Left lung (tissue), 14 donors: ENCODE measurements around the gene PDK3. TPM values are rescaled to one million over a fixed set of nuclear protein-coding genes. Genes with fewer than 3 reads are reported as not detected.

ENCODE experiments used
- ATAC-seq: fragments of 200-7000 bp; cut with Tn5 transposase; one replicate; pipeline ENCODE4 v1.9.1; 2020; ENCODE audit warnings: moderate library complexity
- DNase-seq, 4 donors: peaks; one replicate each; pipeline ENCODE4 v3.0.0-alpha.2; 2013 to 2020
- H3K27ac ChIP-seq, 2 donors: fragments of 200-600 bp; sonication (generic) in 1 of 2; one replicate each; pipeline versions ENCODE4 v1.5.0 to v1.8.0; 2020 to 2021
- H3K27me3 ChIP-seq, 2 donors: fragments of 200-600 bp; sonication (generic) in 1 of 2; one replicate each; pipeline versions ENCODE4 v1.5.0 to v1.8.0; 2020 to 2021
- H3K36me3 ChIP-seq, 2 donors: fragments of 200-600 bp; sonication (generic) in 1 of 2; one replicate each; pipeline versions ENCODE4 v1.5.0 to v1.8.0; 2020 to 2021
- H3K4me1 ChIP-seq, 2 donors: fragments of 200-600 bp; one replicate each; pipeline ENCODE4 v1.8.0; 2021
- H3K4me3 ChIP-seq, 2 donors: fragments of 200-600 bp; sonication (generic) in 1 of 2; one replicate each; pipeline versions ENCODE4 v1.5.0 to v1.8.0; 2020 to 2021; ENCODE audit warnings: mild to moderate bottlenecking in 1 of 2
- H3K9me3 ChIP-seq, 2 donors: fragments of 200-600 bp; sonication (generic) in 1 of 2; one replicate each; pipeline versions ENCODE4 v1.5.0 to v1.8.0; 2020 to 2021
- intact Hi-C, 2 donors: fragments of 100-400 bp; cut with DNase I; formaldehyde crosslinking; loops; one replicate each; pipeline versions ENCODE4 v1.11.2 to v1.14.2; 2022
- long read RNA-seq, 12 donors: library from polyadenylated mRNA in 2 of 12; unstranded in 2 of 12; transcript quantifications; one replicate each; pipeline ENCODE4 v2.0.0 and lab custom pipeline, GENCODE V29; 2019 to 2026
- polyA plus RNA-seq, 6 donors: library from polyadenylated mRNA; unstranded; fragments of 120-200 nt; gene quantifications; one replicate each; pipeline ENCODE4 v1.2.1, GENCODE V29; 2013; ENCODE audit not compliant: insufficient read length in 6 of 6
- total RNA-seq, 2 donors: library from RNA; stranded (reverse); fragmentation: NEBNext Ultra II Directional; extraction: Animal tissue kit (Norgen Biotek cat#: 25700); gene quantifications; one replicate each; pipeline ENCODE4 v1.2.1, GENCODE V29; 2021
- TF ChIP-seq, protein P1 (sequence below), 2 donors: fragments of 200-600 bp; sonication (generic) in 1 of 2; IDR thresholded peaks; one replicate each; pipeline versions ENCODE4 v1.5.0 to v1.8.0; 2021; ENCODE audit warnings: antibody characterized with exemption in 2 of 2
- donor health status: DM: no; HTN: yes; CAD: no.
- donor health status: DM: no; HTN: no; CAD: no.

PDK3 gene
- 10 to 100 TPM; 18.1 to 21.2 TPM for total RNA-seq
- 1 to 10 TPM; 5.0 to 9.2 (median 7.0) TPM for polyA plus RNA-seq
- long read RNA-seq, donor 1, partial matches to known transcripts = 0 of 2 reads
- long read RNA-seq, donor 1, other reads (novel, unspliced or antisense) = 0 of 2 reads
- long read RNA-seq, donor 2, partial matches to known transcripts = 0 of 3 reads
- long read RNA-seq, donor 2, other reads (novel, unspliced or antisense) = 0 of 3 reads
- long read RNA-seq, donor 3, partial matches to known transcripts = 0 of 2 reads
- long read RNA-seq, donor 3, other reads (novel, unspliced or antisense) = 0 of 2 reads
- long read RNA-seq, donor 4, partial matches to known transcripts = 3 of 6 reads
- long read RNA-seq, donor 4, other reads (novel, unspliced or antisense) = 1 of 6 reads
- long read RNA-seq, donor 5 = 0 reads
- long read RNA-seq, donor 6 = 0 reads
- long read RNA-seq, donor 7, partial matches to known transcripts = 0 of 1 reads
- long read RNA-seq, donor 7, other reads (novel, unspliced or antisense) = 0 of 1 reads
- long read RNA-seq, donor 8, partial matches to known transcripts = 0 of 1 reads
- long read RNA-seq, donor 8, other reads (novel, unspliced or antisense) = 0 of 1 reads
- long read RNA-seq, donor 9 = 0 reads
- long read RNA-seq, donor 10, transcript PDK3-202 (12 exons, 1,921 nt) = major isoform, 10 of 22 reads
- long read RNA-seq, donor 10, transcript PDK3-201 (11 exons, 1,809 nt) = minor isoform, 9 of 22 reads
- long read RNA-seq, donor 10, partial matches to known transcripts = 0 of 22 reads
- long read RNA-seq, donor 10, other reads (novel, unspliced or antisense) = 3 of 22 reads
- long read RNA-seq, donor 11, partial matches to known transcripts = 0 of 1 reads
- long read RNA-seq, donor 11, other reads (novel, unspliced or antisense) = 0 of 1 reads
- long read RNA-seq, donor 12, partial matches to known transcripts = 0 of 2 reads
- long read RNA-seq, donor 12, other reads (novel, unspliced or antisense) = 0 of 2 reads

DNA sequence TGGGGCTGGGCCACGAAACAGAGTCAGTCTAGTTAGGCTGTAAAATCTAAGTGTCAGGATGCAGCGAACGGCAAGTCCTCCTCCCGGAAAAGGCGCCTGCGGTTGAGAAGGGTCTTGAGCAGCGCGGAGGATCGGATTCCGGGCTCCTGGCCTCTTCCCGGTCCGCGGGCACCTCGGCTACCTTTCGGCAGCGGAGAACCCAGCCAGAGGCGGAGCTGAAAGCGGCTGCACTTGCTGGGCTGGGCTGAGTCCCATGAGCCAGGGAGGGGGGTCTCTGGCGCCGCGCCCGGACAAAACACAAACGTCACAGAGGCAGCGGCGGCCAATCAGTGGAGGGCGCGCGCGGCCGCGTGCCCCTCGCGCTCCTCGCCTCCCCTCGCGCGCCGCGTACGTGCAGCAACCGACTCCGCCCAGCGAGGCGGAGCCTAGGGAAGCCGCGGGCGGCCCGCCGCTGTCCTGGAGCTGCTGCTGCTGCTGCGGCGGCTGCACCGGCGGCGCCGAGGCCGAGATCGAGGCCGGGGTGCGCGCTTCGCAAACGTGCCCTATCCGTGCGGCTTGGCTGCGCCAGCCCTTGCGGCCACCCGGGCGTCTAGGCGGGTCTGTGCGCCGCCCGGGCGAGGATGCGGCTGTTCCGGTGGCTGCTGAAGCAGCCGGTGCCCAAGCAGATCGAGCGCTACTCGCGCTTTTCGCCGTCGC lies at the start of gene PDK3:
Gene PDK3, plus strand, starts transcription at position 451 of the 696 bp plus-strand sequence. Its CDS starts 170 bp downstream, at position 621.
- DNase-seq = peak; percentile 85 to 95 (median 90)
- Histone ChIP-seq H3K9me3 (no peaks in the 10 kb centered on the region), H3K27ac (peak within 1 kb of the TSS; percentile 71 to 88), H3K27me3 (no peaks in the 10 kb centered on the region), H3K36me3 (no peaks in the 10 kb centered on the region), H3K4me1 (peaks cover 0 to 24% of the 10 kb centered on the region in 2 donors), H3K4me3 (peak within 1 kb of the TSS; percentile 45 to 60)
- peak; percentile 99 for ATAC-seq
- TF ChIP-seq, protein P1, sequence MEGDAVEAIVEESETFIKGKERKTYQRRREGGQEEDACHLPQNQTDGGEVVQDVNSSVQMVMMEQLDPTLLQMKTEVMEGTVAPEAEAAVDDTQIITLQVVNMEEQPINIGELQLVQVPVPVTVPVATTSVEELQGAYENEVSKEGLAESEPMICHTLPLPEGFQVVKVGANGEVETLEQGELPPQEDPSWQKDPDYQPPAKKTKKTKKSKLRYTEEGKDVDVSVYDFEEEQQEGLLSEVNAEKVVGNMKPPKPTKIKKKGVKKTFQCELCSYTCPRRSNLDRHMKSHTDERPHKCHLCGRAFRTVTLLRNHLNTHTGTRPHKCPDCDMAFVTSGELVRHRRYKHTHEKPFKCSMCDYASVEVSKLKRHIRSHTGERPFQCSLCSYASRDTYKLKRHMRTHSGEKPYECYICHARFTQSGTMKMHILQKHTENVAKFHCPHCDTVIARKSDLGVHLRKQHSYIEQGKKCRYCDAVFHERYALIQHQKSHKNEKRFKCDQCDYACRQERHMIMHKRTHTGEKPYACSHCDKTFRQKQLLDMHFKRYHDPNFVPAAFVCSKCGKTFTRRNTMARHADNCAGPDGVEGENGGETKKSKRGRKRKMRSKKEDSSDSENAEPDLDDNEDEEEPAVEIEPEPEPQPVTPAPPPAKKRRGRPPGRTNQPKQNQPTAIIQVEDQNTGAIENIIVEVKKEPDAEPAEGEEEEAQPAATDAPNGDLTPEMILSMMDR (IDR thresholded peaks at IDR 0.05) = no peak
- intact Hi-C loops = no loop called here

- Histone ChIP-seq H3K4me3 (no peak overlapping the region), H3K4me1 (no peaks in the 10 kb centered on the region), H3K27me3 (no peaks in the 10 kb centered on the region), H3K36me3 (no peaks in the 10 kb centered on the region), H3K9me3 (no peaks in the 10 kb centered on the region), H3K27ac (no peak overlapping the region)
- TF ChIP-seq, protein P1 (IDR thresholded peaks at IDR 0.05) = no peak
- intact Hi-C loops = no loop called here
- DNase-seq = no peak
- ATAC-seq = no peak
Observed at GRCh38 chrX:24415921-24416320, 49.2 kb upstream of the PDK3 start.

GRCh38 chrX:24423960-24424359 lies 41.1 kb upstream of the PDK3 start:
- intact Hi-C loops = no loop called here
- H3K4me3 ChIP-seq = no peak overlapping the region
- no peaks in the 10 kb centered on the region for H3K4me1 ChIP-seq
- DNase-seq (no peak), ATAC-seq (peak; percentile 50)
- no peaks in the 10 kb centered on the region for H3K36me3 ChIP-seq
- no peak overlapping the region for H3K27ac ChIP-seq
- no peaks in the 10 kb centered on the region for H3K9me3 ChIP-seq
- no peaks in the 10 kb centered on the region for H3K27me3 ChIP-seq
- TF ChIP-seq, protein P1 (IDR thresholded peaks at IDR 0.05) = no peak

- no peak for ATAC-seq
- intact Hi-C loops = no loop called here
- no peak overlapping the region for H3K27ac ChIP-seq
Observed at GRCh38 chrX:24424948-24425347, 40.1 kb upstream of the PDK3 start.

More at GRCh38 chrX:24424948-24425347, 40.1 kb upstream of the PDK3 start:
- Histone ChIP-seq H3K27me3 (no peaks in the 10 kb centered on the region), H3K4me1 (no peaks in the 10 kb centered on the region), H3K36me3 (no peaks in the 10 kb centered on the region), H3K4me3 (no peak overlapping the region), H3K9me3 (no peaks in the 10 kb centered on the region)
- DNase-seq = no peak
- TF ChIP-seq, protein P1 (IDR thresholded peaks at IDR 0.05) = no peak
